NCI-H1092 (cell line): ENCODE data around the gene LGALS12.
"Not testable (repeated sequence)": the region's sequence is repeated elsewhere in the genome, so short reads cannot be mapped to it uniquely, and the experiment has no call there.

Experiments
- DNase-seq: peaks from one replicate; lab custom pipeline; 2025; lab: John Stamatoyannopoulos, UW

The LGALS12 gene

DNA sequence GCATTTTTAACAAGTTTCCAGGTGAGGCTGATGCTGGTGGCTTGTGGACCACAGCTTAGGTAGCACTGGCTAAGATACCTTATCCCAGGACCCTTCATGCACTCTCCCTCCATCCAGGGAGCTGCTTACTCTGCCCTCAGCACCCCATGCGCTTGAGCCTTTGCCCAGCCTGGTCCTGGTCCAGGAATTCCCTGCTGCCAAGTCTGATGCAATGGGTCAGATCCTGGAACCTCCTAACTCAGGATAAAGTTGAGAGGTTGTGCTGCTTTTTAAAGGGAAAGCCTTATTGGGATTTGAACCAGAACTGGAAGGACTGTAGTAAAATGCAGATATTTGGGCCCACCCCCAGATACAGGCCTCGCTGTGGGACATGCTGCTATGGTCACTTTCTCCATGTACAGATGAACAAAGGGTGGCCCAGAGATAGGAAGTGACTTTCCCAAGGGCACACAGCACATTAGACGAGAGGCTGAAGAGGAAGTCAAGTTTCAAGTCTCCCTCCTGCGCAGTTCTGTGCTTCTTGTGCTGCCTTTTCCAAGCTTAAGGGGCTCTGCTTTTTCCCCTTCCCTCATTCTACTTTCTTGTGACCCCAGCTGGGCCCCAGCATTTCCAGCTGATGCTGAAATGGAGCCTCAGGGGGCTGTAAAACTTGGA is 824 bp upstream of the LGALS12 start:
- no peak for DNase-seq

DNA sequence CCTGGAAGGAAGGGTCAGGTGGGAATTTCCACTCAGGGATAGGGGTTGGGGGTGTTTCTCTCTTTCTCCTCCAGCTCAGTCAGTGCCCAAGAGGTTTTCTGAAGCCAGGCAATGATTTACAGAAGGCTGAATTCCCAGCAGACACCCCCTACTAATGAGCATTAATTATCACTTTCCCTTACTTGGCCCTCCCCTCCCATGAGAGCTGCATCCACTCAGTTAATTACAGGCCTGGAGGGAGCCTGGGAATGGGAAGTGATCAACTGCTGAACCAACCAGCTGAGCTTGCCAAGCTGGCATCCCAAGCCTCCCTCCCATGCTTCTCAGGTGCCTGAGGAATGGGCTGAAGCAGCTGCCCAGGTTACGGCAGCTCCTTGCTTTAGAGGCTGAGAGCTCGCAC is 992 bp downstream of the LGALS12 start:
- DNase-seq = no peak

DNA sequence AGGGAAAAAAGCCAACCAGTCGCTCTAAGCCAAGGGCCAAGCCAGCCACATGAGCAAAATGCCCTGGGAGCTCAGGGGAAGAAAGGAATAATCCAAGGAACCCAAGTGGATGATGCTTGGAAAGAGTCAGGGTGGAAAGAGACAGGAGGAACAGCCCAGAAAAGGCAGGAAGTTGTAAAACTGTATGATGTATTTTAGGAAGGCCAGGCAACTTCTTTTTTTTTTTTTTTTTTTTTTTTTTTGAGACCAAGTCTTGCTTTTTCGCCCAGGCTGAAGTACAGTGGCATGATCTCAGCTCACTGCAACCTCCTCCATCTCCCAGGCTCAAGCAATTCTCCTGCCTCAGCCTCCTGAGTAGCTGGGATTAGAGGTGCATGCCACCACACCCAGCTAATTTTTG is 1.6 kb downstream of the LGALS12 start:
- no peak for DNase-seq

DNA sequence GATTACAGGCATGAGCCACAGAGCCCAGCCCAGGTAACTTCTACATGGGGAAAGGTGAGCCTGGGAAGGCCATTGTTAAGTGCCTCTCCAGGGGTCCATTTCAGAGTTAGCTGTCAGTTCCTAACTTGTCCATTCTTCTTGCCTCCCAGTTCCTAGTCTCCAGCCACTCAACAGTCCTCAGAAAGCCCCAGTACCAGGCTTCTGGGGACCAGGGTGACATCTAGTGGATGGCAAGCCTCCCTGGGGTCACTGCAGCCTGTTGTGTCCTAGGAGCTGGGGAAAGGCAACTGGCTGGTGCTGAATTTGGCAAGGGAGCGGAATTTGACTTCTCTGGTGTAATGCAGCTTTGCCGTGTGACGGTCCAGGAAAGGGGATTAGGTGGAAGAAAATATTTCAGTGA is 2.1 kb downstream of the LGALS12 start:
- no peak for DNase-seq

DNA sequence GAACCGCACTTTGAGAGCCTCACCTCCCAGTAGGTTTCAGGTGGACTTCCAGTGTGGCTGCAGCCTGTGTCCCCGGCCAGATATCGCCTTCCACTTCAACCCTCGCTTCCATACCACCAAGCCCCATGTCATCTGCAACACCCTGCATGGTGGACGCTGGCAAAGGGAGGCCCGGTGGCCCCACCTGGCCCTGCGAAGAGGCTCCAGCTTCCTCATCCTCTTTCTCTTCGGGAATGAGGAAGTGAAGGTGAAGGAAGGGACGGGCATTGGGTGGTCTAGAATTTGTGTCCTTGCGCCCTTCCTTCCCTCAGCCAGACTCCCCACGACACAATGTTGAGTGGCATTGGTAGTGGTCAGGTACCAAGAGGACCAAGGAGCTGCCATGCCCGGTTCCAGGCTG is 2.9 kb downstream of the LGALS12 start:
- DNase-seq = no peak

DNA sequence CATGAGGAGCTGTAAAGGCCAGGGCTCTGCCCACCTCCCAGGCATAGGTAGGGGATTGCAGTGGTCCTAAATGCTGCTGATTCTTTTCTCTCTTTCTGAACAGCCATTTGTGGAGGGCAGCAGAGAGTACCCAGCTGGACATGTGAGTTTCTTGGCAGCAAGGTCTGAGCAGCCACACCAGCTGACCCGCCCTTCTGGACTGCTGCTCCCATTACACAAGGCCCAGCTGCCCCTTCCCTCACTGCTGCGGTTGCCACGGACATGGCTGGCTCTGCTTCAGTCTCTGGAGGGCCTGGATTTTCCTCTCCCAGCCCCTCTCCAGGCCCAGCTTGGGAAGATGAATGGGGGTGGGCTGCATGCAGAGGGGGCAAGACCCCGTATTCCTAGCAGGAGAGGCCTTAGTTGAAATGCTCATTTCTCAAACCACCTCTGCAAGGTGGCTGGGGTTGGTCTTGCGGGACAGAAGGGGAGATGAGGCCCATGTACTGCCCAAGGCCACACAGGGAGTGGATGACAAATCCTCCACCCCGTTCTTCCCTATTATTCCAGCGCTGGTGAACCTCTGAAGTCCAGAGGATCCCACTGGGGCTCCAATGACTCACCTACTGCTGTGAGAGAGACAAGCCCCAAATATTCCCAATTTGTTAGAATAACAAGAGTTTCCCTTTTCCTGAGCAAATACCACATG is 4.6 kb downstream of the LGALS12 start:
- no peak for DNase-seq

DNA sequence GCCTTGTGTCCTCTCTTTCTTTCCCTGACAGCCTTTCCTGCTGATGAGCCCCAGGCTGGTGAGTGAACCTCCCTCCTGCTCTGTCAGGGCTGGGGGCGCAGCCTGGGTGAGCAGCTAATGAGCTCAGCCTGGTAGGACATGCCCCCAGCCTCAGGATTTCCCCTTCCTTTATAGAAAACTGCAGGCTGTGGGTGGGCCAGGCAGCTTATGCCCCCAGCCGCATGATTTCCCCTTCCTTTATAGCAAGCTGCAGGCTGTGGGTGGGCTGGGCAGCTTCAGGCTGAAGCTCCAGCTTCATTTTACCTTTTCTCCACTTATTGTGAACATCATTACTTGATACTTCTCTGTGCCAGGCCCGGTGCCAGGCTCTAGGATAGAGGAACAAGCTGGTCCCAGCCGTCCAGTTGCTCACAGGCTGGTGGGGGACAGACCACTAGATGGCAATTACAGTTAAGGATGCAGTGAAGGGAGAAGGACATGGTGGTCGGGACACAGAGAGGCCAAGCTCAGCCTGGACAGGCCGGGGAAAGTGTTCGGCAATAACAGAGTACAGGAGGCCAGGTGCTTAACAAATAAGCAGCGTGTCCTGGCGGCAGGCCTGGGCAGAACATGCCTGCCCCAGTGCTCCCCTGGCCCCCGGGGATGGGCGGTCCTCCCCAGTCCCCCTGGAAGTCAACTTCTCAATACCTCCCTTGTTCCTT is 5.3 kb downstream of the LGALS12 start:
- DNase-seq = no peak

DNA sequence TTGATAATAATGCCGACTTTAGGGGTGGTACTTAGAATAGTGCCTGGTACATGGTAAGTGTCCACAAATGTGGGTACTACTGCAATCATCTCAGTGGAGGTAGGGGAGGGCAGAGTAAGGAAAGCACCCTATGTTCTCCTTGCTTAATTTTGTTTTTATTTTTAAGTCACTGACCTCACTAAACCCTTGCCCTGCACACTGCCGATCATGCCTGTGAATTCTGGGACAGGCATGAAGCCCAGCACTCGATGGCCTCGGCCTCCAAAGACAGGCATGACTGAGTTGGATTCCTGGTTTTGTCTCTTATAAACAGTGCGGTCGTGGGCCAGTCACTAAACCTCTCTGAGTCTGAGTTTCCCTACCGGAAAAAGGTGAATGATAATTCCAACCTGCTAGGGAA is 6.9 kb downstream of the LGALS12 start:
- DNase-seq = no peak

DNA sequence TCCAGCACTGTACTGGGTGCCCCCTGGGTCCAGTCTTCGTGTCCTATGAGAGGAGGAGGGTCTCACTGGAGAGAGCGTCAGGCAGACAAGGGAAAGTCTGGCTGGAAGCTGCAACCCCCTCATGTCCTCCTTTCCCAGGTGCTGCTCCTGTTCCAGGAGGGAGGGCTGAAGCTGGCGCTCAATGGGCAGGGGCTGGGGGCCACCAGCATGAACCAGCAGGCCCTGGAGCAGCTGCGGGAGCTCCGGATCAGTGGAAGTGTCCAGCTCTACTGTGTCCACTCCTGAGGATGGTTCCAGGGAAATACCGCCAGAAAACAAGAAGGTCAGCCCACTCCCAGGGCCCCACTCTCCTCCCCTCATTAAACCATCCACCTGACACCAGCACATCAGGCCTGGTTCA is 10.2 kb downstream of the LGALS12 start:
- DNase-seq = no peak

DNA sequence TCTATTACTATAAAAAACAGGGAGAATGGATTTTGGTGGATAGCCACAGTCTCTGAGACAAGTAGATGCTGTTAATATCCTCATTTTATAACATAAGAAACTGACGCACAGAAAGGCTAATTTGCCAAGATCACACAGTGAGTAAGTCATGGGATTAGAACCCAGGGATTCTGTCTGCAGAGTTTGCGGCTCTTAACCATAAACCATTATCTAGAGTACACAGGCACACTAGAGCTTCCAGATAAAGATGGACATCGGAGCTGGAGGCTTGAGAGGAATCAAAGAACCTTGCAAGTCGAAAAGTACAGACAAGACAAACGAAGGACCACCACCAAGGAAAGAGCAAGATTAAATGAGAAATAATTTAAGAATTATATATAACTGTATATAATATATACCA is 11.3 kb downstream of the LGALS12 start:
- DNase-seq = no peak

DNA sequence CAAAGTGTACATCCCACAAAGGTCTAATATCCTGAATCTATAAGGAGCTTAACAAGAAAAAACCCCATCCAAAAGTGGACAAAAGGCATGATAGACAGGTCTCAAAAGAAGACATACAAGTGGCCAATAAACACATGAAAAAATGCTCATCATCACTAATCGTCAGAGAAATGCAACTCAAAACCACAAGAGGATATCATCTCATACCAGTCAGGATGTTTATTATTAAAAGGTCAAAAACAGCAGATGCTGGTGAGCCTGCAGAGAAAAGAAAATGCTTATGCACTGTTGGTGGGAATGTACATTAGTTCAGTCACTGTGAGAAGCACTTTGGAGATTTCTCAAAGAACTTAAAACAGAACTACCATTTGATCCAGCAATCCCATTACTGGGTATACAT is 12.7 kb downstream of the LGALS12 start:
- DNase-seq = no peak

DNA sequence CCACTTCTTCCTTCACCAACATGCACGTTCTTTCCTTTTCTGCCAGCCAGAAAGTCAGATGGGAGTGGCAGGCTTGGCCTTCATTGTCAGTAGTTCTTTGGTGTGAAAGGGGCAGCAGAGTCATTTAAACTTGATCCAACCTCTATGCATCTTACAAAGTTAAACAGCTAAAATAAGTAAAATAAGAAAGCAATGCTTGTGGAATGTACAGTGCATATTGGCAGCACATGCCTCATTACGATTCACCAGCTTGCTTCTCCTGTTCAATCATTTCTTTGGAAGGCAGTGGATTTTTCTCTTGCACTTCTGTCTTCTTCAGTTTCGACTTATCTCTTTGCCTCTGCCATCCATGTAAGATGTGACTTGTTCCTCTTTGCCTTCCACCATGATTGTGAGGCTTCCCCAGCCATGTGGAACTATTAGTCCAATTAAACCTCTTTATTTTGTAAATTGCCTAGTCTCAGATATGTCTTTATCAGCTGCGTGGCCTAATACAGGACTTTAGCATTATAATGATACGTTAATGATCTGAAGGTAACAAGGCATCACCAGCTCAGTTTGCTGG is 14.8 kb downstream of the LGALS12 start:
- DNase-seq = no peak

DNA sequence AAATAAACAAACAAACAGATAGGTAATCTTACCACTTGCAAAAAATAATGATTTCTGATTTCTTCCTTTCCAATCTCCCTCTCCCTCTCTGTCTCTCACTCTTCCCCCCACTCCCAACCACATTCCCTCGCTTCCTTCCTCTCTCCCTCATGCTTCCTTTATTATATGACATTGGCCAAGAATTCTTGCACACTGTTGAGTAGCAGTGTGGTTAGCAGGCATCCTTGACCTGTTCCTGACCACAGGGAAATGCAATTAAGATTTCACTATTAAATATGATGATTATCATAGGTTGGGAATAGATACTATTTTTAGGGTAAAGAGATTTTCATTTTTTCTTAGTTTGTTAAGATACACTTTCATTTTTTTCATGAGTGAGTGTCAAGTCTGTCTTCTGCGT is 16.0 kb downstream of the LGALS12 start:
- no peak for DNase-seq

DNA sequence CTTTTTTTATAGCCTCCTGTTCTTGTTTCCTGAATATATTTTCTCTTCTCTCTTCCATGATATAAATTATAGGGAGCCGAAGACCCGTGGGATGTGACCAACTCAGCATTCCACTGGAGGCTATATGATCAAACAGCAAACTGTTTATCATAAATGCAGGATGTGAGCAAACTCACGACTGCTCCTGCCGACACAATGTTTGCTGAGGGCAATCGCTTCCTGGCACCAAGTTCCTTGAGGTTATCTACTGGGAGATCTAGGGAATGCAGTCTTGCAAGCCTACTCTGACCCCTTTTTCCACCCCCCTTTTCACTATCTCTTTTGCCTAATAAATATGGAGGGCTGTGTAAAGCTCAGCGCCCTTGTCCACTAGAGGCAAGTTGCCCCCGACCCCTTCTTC is 17.3 kb downstream of the LGALS12 start:
- DNase-seq = no peak

DNA sequence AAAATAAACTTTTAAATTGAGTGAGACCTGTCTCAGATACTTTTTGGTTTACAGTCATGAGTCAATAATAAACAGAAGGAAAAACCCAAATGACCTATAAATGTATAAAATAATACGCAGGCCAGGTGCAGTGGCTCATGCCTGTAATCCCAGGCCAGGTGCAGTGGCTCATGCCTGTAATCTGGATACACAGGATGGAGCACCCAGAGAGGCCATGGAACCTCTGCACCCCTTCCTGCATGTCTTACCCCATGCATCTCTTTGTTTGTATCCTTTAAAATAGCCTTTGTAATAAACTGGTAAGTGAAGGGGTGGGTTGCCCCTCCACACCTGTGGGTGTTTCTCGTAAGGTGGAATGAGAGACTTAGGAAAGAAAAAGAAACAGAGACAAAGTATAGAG is 21.8 kb downstream of the LGALS12 start:
- DNase-seq = no peak

DNA sequence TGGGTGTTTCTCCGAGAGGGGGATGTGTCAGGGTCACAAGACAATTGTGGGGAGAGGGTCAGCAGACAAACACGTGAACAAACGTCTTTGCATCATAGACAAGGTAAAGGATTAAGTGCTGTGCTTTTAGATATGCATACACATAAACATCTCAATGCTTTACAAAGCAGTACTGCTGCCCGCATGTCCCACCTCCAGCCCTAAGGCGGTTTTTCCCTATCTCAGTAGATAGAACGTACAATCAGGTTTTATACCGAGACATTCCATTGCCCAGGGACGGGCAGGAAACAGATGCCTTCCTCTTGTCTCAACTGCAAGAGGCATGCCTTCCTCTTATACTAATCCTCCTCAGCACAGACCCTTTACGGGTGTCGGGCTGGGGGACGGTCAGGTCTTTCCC is 22.3 kb downstream of the LGALS12 start:
- not testable (repeated sequence) for DNase-seq

DNA sequence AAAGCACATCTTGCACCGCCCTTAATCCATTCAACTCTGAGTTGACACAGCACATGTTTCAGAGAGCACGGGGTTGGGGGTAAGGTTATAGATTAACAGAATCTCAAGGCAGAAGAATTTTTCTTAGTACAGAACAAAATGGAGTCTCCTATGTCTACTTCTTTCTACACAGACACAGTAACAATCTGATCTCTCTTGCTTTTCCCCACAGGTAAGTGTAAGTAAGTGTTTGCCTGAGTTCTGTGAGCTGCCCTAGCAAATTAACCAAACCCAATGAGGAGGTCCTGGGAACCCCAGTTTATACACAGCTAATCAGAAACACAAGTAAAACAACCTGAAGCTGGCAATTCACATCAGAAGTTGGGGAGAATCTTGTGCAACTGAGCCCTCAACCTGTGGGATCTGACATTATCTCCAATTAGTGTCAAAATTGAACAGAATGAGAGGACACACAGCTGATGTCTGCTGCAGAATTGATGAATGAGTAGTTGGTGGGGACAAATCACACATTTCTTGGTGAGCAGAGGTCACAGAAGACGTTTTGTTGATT is 22.9 kb downstream of the LGALS12 start:
- DNase-seq = not testable (repeated sequence)

DNA sequence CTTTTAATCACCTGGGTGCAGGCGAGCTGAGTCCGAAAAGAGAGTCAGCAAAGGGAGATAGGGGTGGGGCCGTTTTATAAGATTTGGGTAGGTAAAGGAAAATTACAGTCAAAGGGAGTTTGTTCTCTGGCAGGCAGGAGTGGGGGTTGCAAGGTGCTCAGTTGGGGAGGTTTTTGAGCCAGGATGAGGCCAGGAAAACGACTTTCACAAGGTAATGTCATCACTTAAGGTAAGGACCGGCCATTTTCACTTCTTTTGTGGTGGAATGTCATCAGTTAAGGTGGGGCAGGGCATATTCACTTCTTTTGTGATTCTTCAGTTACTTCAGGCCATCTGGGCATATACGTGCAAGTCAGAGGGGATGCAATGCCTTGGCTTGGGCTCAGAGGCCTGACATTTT is 23.5 kb downstream of the LGALS12 start:
- DNase-seq = not testable (repeated sequence)

DNA sequence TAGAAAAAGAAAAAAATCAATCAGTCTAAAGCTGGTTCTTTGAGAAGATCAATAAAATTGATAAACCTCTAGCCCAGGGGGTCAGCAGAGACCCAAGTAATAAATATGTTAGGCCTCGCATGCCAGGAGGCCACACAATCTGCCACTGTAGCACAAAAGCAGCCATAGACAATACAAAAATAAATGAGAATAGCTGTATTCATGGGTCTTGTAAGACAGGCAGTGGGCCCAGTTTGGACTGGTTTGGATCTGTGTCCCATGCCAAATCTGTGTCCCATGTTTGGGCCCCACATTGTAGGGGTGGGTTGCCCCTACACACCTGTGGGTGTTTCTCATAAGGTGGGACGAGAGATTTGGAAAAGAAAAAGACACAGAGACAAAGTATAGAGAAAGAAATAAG is 24.1 kb downstream of the LGALS12 start:
- DNase-seq = no peak

DNA sequence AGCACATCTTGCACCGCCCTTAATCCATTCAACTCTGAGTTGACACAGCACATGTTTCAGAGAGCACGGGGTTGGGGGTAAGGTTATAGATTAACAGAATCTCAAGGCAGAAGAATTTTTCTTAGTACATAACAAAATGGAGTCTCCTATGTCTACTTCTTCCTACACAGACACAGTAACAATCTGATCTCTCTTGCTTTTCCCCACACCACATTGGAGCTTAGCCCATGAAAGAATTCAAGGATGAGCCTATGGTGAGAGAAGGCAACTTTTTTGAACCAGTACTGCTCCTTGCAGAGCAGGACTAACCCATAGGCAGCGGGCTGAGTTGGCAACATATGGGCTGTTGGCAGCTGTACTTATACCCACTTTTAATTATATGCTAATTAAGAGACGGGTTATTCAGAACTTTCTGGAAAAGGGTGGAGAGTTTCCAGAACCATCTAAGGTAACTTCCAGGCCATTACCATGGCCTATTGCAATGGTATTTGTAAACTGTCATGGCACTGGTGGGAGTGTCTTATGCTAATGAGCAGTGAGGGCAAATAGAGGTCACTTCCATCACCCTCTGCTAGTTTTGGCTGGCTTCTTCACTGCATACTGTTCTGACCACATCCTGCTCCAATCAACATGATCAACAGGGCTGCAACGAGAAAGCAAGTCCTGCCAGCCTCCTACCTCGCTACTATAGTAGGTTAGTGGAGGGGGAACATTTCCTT is 25.3 kb downstream of the LGALS12 start:
- not testable (repeated sequence) for DNase-seq

DNA sequence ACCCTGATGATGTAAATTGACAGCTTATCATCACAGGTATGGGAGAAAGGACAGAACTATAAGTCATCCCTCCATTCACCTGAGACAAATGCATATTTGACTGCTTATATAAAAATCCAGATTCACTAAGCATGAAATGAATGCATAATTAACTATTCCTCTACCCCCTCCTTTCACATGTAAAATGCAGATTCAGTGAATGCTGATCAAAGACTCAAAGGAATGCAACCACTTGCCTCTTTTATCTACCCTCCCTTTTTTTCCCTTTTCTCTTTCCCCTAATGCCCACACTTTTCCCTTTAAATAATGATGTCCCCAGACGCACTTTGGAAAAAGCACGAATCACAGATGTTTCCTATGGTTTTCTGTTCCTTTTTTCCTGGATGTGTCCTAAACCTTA is 26.2 kb downstream of the LGALS12 start:
- DNase-seq = no peak

DNA sequence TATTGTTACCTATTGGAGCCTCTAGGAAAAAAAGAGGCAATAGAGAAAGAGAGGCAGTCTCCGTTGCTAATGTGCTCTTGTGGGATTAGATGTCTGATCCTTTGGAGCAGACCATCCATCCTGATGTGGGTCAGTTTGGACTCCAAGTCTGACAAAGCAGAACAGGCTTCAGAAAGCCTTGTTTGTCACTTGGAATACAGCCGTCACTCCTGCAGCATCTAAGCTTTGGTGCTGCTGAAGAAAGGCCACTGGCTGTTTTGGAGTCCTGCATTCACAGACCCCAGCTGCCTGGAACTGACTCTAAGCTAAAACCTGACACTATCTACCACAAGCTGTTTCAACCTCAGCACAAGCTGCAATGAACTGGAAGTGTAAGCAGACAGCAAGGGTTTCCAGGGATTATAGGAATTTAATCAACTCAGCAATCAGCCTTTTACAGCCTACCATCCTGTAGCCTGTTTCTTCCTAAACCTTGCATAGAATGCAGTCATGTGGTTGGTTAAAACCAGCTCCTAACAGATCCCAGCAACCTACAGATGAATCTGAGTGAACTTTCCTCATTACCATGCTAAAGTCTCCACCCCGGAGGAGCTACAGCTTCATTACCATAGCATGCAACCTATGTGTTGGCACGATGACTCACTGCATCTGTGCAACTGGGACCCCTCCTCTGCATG is 27.1 kb downstream of the LGALS12 start:
- DNase-seq = no peak
